ENCODE measurements around the gene TLR8. TPM values are rescaled to one million over a fixed set of nuclear protein-coding genes. Genes with fewer than 3 reads are reported as not detected.

Gene TLR8
- total RNA-seq, 1 experiment from 2014 or later = not detected

DNA sequence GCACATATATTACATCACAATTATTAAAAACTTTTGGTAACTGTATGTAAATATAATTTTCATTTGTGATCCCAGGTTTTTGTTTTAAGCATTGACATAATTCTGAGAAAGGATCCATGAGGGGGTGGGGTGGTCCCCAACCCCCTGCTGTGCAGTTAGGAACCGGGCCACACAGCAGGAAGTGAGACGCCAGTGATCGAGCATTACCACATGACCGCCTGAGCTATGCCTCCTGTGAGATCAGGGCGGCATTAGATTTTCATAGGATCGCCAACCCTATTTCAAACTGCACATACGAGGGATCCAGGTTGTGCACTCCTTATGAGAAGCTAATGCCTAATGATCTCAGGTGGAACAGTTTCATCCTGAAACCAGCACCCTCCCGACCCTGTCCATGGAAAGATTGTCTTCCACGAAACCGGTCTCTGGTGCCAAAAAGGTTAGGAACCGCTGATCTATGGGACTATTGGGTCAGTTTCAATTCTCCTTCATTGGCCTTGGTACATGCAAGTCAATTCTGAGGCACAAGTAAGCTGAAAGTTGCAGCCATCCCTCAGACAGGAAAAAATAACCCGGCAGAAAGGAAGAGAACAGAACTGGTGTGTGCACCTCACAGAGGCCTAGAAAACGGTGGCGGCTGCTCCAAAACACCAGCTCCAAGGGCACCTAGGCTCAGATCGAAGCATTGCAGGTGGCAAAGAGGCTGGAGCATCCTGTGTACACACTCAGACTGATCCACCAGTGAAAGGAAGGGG, 61.5 kb downstream of the TLR8 start:
- DNase-seq (ENCODE audit: low read depth, low spot score) = no peak
- ChIA-PET CTCF (no interaction called here), POLR2A (no interaction called here)
- no peak for ATAC-seq
- no peaks in the 10 kb centered on the region for H3K9me3 ChIP-seq (ENCODE audit: control insufficient read depth, insufficient read depth, low read depth, low read length)
- no peak for TF ChIP-seq SIN3A (IDR thresholded peaks at IDR 0.05; ENCODE audit: borderline replicate concordance, insufficient read depth, low read depth, low read length)
- TF ChIP-seq, protein P1, sequence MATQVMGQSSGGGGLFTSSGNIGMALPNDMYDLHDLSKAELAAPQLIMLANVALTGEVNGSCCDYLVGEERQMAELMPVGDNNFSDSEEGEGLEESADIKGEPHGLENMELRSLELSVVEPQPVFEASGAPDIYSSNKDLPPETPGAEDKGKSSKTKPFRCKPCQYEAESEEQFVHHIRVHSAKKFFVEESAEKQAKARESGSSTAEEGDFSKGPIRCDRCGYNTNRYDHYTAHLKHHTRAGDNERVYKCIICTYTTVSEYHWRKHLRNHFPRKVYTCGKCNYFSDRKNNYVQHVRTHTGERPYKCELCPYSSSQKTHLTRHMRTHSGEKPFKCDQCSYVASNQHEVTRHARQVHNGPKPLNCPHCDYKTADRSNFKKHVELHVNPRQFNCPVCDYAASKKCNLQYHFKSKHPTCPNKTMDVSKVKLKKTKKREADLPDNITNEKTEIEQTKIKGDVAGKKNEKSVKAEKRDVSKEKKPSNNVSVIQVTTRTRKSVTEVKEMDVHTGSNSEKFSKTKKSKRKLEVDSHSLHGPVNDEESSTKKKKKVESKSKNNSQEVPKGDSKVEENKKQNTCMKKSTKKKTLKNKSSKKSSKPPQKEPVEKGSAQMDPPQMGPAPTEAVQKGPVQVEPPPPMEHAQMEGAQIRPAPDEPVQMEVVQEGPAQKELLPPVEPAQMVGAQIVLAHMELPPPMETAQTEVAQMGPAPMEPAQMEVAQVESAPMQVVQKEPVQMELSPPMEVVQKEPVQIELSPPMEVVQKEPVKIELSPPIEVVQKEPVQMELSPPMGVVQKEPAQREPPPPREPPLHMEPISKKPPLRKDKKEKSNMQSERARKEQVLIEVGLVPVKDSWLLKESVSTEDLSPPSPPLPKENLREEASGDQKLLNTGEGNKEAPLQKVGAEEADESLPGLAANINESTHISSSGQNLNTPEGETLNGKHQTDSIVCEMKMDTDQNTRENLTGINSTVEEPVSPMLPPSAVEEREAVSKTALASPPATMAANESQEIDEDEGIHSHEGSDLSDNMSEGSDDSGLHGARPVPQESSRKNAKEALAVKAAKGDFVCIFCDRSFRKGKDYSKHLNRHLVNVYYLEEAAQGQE (IDR thresholded peaks at IDR 0.05; ENCODE audit: insufficient read depth in 1 of 2, low read depth in 2 of 2, low read length in 1 of 2) = no peak
- TF ChIP-seq TCF7L2 (IDR thresholded peaks at IDR 0.05; ENCODE audit: low read depth, low read length) = no peak
- TF ChIP-seq, protein P2, sequence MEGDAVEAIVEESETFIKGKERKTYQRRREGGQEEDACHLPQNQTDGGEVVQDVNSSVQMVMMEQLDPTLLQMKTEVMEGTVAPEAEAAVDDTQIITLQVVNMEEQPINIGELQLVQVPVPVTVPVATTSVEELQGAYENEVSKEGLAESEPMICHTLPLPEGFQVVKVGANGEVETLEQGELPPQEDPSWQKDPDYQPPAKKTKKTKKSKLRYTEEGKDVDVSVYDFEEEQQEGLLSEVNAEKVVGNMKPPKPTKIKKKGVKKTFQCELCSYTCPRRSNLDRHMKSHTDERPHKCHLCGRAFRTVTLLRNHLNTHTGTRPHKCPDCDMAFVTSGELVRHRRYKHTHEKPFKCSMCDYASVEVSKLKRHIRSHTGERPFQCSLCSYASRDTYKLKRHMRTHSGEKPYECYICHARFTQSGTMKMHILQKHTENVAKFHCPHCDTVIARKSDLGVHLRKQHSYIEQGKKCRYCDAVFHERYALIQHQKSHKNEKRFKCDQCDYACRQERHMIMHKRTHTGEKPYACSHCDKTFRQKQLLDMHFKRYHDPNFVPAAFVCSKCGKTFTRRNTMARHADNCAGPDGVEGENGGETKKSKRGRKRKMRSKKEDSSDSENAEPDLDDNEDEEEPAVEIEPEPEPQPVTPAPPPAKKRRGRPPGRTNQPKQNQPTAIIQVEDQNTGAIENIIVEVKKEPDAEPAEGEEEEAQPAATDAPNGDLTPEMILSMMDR (IDR thresholded peaks at IDR 0.05) = no peak
- no peak for TF ChIP-seq POLR2AphosphoS5 (IDR thresholded peaks at IDR 0.05; ENCODE audit: low read depth, low read length)
- H3K27me3 ChIP-seq (ENCODE audit: control insufficient read depth, insufficient read depth, low read length) = no peaks in the 10 kb centered on the region
- no peaks in the 10 kb centered on the region; the same call in 1 of the 2 replicates for H3K4me1 ChIP-seq (ENCODE audit: control insufficient read depth, insufficient read depth, low read length)
- H3K36me3 ChIP-seq (ENCODE audit: control insufficient read depth, insufficient read depth, low read length) = no peaks in the 10 kb centered on the region
- no peak overlapping the region for H3K27ac ChIP-seq (ENCODE audit: low read length)
- H3K4me3 ChIP-seq (ENCODE audit: low read depth in 2 of 2, low read length in 2 of 2) = no peak overlapping the region
- intact Hi-C loops (cut with micrococcal nuclease; ENCODE audit: unreplicated experiment) (no loop called here), in situ Hi-C loops (cut with HindIII; ENCODE audit: low pct_unique_long_range_greater_than_20kb, low sequenced_read_pairs) (no loop called here)
- BruUV-seq (replicated peaks) = no TSS peak

DNA sequence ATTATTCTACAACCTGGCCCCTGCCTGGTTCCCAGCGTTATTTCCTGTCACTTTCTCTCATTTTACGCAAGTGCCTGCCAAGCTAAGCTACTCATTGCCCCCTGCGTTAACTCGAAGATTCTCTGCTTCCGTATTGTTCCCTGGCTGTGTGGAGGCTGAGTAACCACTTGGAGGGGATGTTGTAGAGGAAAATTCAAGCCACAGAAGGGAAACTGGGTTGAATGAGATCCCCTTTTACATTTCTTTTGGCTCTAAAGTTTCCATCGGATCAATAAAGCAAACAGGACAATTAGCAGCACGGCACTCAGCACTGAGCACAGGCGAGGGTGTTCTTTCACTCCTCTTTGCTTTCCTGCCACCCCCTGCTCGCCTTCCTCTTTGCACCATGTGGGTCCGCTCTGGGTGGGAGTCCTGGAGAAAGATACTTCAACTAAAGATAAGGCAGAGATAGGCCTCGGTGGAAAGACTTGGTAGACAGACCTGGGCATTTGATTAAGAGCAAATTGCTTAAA, 64.3 kb downstream of the TLR8 start:
- no peak for DNase-seq (ENCODE audit: low read depth, low spot score)
- POLR2A ChIA-PET = no interaction called here
- TF ChIP-seq, protein P2 (IDR thresholded peaks at IDR 0.05) = peak; percentile 55
- TF ChIP-seq SIN3A (IDR thresholded peaks at IDR 0.05; ENCODE audit: borderline replicate concordance, insufficient read depth, low read depth, low read length) = no peak
- CTCF ChIA-PET = interaction anchor here (0.7 kb wide), 1 partner anchor 30 kb away, joined by 7 read pairs; no protein-coding TSS in a partner anchor
- BruUV-seq (replicated peaks) = no TSS peak
- in situ Hi-C loops (cut with HindIII; ENCODE audit: low pct_unique_long_range_greater_than_20kb, low sequenced_read_pairs) = no loop called here
- no peak overlapping the region; a peak in 1 of 4 replicates for H3K4me3 ChIP-seq (ENCODE audit: low read depth in 2 of 2, low read length in 2 of 2)
- H3K27ac ChIP-seq (ENCODE audit: low read length) = peak overlapping the region; percentile 91
- H3K9me3 ChIP-seq (ENCODE audit: control insufficient read depth, insufficient read depth, low read depth, low read length) = no peaks in the 10 kb centered on the region
- no peaks in the 10 kb centered on the region for H3K27me3 ChIP-seq (ENCODE audit: control insufficient read depth, insufficient read depth, low read length)
- H3K4me1 ChIP-seq (ENCODE audit: control insufficient read depth, insufficient read depth, low read length) = peaks cover 5% of the 10 kb centered on the region
- no peaks in the 10 kb centered on the region; the same call in 1 of the 2 replicates for H3K36me3 ChIP-seq (ENCODE audit: control insufficient read depth, insufficient read depth, low read length)
- intact Hi-C loops (cut with micrococcal nuclease; ENCODE audit: unreplicated experiment) = loop anchor here (10.0 kb wide), 2 partner anchors 104 to 514 kb away; no protein-coding TSS in a partner anchor
- no peak for ATAC-seq

Data from Panc1 (cell line).